ENCODE data around the gene TMOD1. TPM values are rescaled to one million over a fixed set of nuclear protein-coding genes. Genes with fewer than 3 reads are reported as not detected.

TMOD1 gene
- total and polyA plus RNA-seq, 10 of the 15 experiments (the other 5 are each of a cell fraction or from before 2014, with no cell fraction given) = 4.0 to 44.1 (median 15.4) TPM

- BruUV-seq (replicated peaks) = no TSS peak
- in situ Hi-C loops (cut with MboI) (no loop called here), intact Hi-C loops (cut with micrococcal nuclease; ENCODE audit: unreplicated experiment) (no loop called here)
- Histone ChIP-seq H2AFZ (ENCODE audit: control insufficient read depth, low read depth, low read length) (no peak overlapping the region), H3K79me2 (ENCODE audit: control insufficient read depth, insufficient read depth, low read length) (no peaks in the 10 kb centered on the region), H4K20me1 (ENCODE audit: control insufficient read depth, insufficient read depth) (no peaks in the 10 kb centered on the region), H3K27me3 (replicated peaks in 1 of 2; ENCODE audit: control insufficient read depth in 2 of 2, insufficient read depth in 2 of 2, low read length in 1 of 2) (no peaks in the 10 kb centered on the region), H3K36me3 (ENCODE audit: control insufficient read depth in 2 of 2, insufficient read depth in 2 of 2, low read length in 1 of 2) (peaks cover 1 to 6% of the 10 kb centered on the region in 2 experiments; a peak in 3 of 4 replicates), H3K4me3 (no peak overlapping the region), H3K9ac (ENCODE audit: control insufficient read depth, insufficient read depth, low read length) (no peak overlapping the region), H3K4me1 (ENCODE audit: control insufficient read depth, insufficient read depth, low read length) (no peaks in the 10 kb centered on the region), H3K4me2 (ENCODE audit: control insufficient read depth, insufficient read depth) (no peak overlapping the region), H3K9me3 (replicated peaks; ENCODE audit: control insufficient read depth, insufficient read depth, low read length) (no peaks in the 10 kb centered on the region; the same call in 2 of the 3 replicates), H3K27ac (ENCODE audit: control insufficient read depth, insufficient read depth) (no peak overlapping the region)
- peak; percentile 77 for ATAC-seq
- no peak for DNase-seq (ENCODE audit: low read depth, low spot score)
- SMC1A ChIA-PET (ENCODE audit: uncharacterized antibody, unreplicated experiment) = interaction anchor here (0.9 to 5.6 kb wide), 2 partner anchors 9 to 120 kb away, joined by 3 to 24 read pairs; no protein-coding TSS in a partner anchor
- CTCF ChIA-PET = interaction anchor here (1.4 to 5.7 kb wide), 3 partner anchors 10 to 120 kb away, joined by 4 to 70 read pairs (median 13); no protein-coding TSS in a partner anchor
- TF ChIP-seq CEBPB (IDR thresholded peaks at IDR 0.05; ENCODE audit: borderline replicate concordance in 1 of 2, low read depth in 2 of 2, low read length in 2 of 2) (no peak), SP1 (IDR thresholded peaks at IDR 0.05; ENCODE audit: low read depth, low read length) (no peak), TCF12 (IDR thresholded peaks at IDR 0.05; ENCODE audit: low read depth, low read length) (no peak), NFYB (IDR thresholded peaks at IDR 0.05; ENCODE audit: insufficient read depth, low read depth, low read length) (no peak), ZBTB33 (IDR thresholded peaks at IDR 0.05) (no peak), HDGF (IDR thresholded peaks at IDR 0.05) (no peak), MYB (IDR thresholded peaks at IDR 0.05; ENCODE audit: borderline replicate concordance, low read depth, low read length) (no peak), BRCA1 (IDR thresholded peaks at IDR 0.05; ENCODE audit: low read depth, low read length) (no peak), SMC3 (IDR thresholded peaks at IDR 0.05; ENCODE audit: borderline replicate concordance, low read length) (no peak), CBX3 (IDR thresholded peaks at IDR 0.05; ENCODE audit: borderline replicate concordance, low read depth) (no peak), KDM1A (IDR thresholded peaks at IDR 0.05; ENCODE audit: borderline replicate concordance) (no peak)
- TF ChIP-seq, protein P1, sequence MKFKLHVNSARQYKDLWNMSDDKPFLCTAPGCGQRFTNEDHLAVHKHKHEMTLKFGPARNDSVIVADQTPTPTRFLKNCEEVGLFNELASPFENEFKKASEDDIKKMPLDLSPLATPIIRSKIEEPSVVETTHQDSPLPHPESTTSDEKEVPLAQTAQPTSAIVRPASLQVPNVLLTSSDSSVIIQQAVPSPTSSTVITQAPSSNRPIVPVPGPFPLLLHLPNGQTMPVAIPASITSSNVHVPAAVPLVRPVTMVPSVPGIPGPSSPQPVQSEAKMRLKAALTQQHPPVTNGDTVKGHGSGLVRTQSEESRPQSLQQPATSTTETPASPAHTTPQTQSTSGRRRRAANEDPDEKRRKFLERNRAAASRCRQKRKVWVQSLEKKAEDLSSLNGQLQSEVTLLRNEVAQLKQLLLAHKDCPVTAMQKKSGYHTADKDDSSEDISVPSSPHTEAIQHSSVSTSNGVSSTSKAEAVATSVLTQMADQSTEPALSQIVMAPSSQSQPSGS (IDR thresholded peaks at IDR 0.05; ENCODE audit: low read length) = no peak
- 98% methylated on average over 3 of the region's 3 CpGs for WGBS (ENCODE audit: insufficient coverage, insufficient replicate concordance, low lambda C conversion rate, missing lambda C conversion rate)
- RAD21 ChIA-PET (ENCODE audit: unreplicated experiment) = interaction anchor here (0.8 to 0.9 kb wide), 2 partner anchors 9 to 120 kb away, joined by 3 read pairs; no protein-coding TSS in a partner anchor
- POLR2A ChIA-PET = no interaction called here
- FAIRE-seq = no peak
Observed at GRCh38 chr9:97478301-97478981, 23.0 kb upstream of the TMOD1 start.
